Measurements from ENCODE around the gene DCAF8.

- TF ChIP-seq GABPA (IDR thresholded peaks at IDR 0.05; ENCODE audit: low read depth) (no peak), POLR2AphosphoS5 (IDR thresholded peaks at IDR 0.05; ENCODE audit: low read depth) (no peak), SPI1 (IDR thresholded peaks at IDR 0.05; ENCODE audit: borderline replicate concordance, low read depth) (no peak)
- TF ChIP-seq, protein P1, sequence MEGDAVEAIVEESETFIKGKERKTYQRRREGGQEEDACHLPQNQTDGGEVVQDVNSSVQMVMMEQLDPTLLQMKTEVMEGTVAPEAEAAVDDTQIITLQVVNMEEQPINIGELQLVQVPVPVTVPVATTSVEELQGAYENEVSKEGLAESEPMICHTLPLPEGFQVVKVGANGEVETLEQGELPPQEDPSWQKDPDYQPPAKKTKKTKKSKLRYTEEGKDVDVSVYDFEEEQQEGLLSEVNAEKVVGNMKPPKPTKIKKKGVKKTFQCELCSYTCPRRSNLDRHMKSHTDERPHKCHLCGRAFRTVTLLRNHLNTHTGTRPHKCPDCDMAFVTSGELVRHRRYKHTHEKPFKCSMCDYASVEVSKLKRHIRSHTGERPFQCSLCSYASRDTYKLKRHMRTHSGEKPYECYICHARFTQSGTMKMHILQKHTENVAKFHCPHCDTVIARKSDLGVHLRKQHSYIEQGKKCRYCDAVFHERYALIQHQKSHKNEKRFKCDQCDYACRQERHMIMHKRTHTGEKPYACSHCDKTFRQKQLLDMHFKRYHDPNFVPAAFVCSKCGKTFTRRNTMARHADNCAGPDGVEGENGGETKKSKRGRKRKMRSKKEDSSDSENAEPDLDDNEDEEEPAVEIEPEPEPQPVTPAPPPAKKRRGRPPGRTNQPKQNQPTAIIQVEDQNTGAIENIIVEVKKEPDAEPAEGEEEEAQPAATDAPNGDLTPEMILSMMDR (IDR thresholded peaks at IDR 0.05; ENCODE audit: insufficient read depth, low read length): no peak
- TF ChIP-seq, protein P2, sequence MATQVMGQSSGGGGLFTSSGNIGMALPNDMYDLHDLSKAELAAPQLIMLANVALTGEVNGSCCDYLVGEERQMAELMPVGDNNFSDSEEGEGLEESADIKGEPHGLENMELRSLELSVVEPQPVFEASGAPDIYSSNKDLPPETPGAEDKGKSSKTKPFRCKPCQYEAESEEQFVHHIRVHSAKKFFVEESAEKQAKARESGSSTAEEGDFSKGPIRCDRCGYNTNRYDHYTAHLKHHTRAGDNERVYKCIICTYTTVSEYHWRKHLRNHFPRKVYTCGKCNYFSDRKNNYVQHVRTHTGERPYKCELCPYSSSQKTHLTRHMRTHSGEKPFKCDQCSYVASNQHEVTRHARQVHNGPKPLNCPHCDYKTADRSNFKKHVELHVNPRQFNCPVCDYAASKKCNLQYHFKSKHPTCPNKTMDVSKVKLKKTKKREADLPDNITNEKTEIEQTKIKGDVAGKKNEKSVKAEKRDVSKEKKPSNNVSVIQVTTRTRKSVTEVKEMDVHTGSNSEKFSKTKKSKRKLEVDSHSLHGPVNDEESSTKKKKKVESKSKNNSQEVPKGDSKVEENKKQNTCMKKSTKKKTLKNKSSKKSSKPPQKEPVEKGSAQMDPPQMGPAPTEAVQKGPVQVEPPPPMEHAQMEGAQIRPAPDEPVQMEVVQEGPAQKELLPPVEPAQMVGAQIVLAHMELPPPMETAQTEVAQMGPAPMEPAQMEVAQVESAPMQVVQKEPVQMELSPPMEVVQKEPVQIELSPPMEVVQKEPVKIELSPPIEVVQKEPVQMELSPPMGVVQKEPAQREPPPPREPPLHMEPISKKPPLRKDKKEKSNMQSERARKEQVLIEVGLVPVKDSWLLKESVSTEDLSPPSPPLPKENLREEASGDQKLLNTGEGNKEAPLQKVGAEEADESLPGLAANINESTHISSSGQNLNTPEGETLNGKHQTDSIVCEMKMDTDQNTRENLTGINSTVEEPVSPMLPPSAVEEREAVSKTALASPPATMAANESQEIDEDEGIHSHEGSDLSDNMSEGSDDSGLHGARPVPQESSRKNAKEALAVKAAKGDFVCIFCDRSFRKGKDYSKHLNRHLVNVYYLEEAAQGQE (IDR thresholded peaks at IDR 0.05; ENCODE audit: insufficient replicate concordance, low read depth): no peak
These were observed 83.6 kb downstream of the DCAF8 start for GRCh38 chr1:160178731-160179130.

Measured in HL-60 (cell line).